Measurements from ENCODE around the gene GRB10. TPM values are rescaled to one million over a fixed set of nuclear protein-coding genes. Genes with fewer than 3 reads are reported as not detected.

GRB10 gene
- total RNA-seq, 1 donor from 2014 or later, result 33.9 TPM

GRCh38 chr7:50718876-50719275 lies 63.8 kb downstream of the GRB10 start:
- Histone ChIP-seq H3K27me3 (no peaks in the 10 kb centered on the region), H3F3A (ENCODE audit: low read depth) (no peaks in the 10 kb centered on the region), H3K27ac (no peak overlapping the region), H4K20me1 (ENCODE audit: low read depth) (peaks cover 11% of the 10 kb centered on the region), H3K79me2 (ENCODE audit: low read depth) (peaks cover 51% of the 10 kb centered on the region), H3K36me3 (no peaks in the 10 kb centered on the region), H3K4me2 (no peak overlapping the region), H3K4me3 (no peak overlapping the region), H3K4me1 (peaks cover 9% of the 10 kb centered on the region), H3K9ac (no peak overlapping the region), H2AFZ (replicated peaks) (no peak overlapping the region), H3K9me3 (ENCODE audit: low read depth) (no peaks in the 10 kb centered on the region)
- H3K27me3 Mint-ChIP-seq (ENCODE audit: insufficient read depth, low read depth), result peaks cover 2% of the 10 kb centered on the region
- peaks cover 19% of the 10 kb centered on the region for H3K36me3 Mint-ChIP-seq
- TF ChIP-seq EZH2phosphoT487 (IDR thresholded peaks at IDR 0.05) (no peak), CTCF (IDR thresholded peaks at IDR 0.05) (no peak), EZH2 (IDR thresholded peaks at IDR 0.05) (no peak)
- peaks cover 27% of the 10 kb centered on the region for H3K4me1 Mint-ChIP-seq
- H3K9me3 Mint-ChIP-seq, result peaks cover 8% of the 10 kb centered on the region
- no peak overlapping the region for H3K4me3 Mint-ChIP-seq
- H3K27ac Mint-ChIP-seq, result peak overlapping the region; percentile 18
- no peak for DNase-seq (ENCODE audit: low spot score)

GRCh38 chr7:50718311-50718710 lies 64.4 kb downstream of the GRB10 start:
- Mint-ChIP-seq H3K4me1 (peaks cover 30% of the 10 kb centered on the region), H3K27me3 (ENCODE audit: insufficient read depth, low read depth) (peaks cover 2% of the 10 kb centered on the region), H3K4me3 (no peak overlapping the region), H3K27ac (no peak overlapping the region), H3K36me3 (peaks cover 19% of the 10 kb centered on the region), H3K9me3 (peaks cover 10% of the 10 kb centered on the region)
- H3K4me2 ChIP-seq, result no peak overlapping the region
- H3K9me3 ChIP-seq (ENCODE audit: low read depth), result no peaks in the 10 kb centered on the region
- peaks cover 11% of the 10 kb centered on the region for H4K20me1 ChIP-seq (ENCODE audit: low read depth)
- H3K79me2 ChIP-seq (ENCODE audit: low read depth), result peaks cover 57% of the 10 kb centered on the region
- no peak for TF ChIP-seq EZH2 (IDR thresholded peaks at IDR 0.05)
- TF ChIP-seq CTCF (IDR thresholded peaks at IDR 0.05), result no peak
- no peak for TF ChIP-seq EZH2phosphoT487 (IDR thresholded peaks at IDR 0.05)
- H3K4me3 ChIP-seq, result no peak overlapping the region
- DNase-seq (ENCODE audit: low spot score), result no peak
- H3K36me3 ChIP-seq, result no peaks in the 10 kb centered on the region
- H2AFZ ChIP-seq (replicated peaks), result no peak overlapping the region
- H3K27me3 ChIP-seq, result no peaks in the 10 kb centered on the region
- H3F3A ChIP-seq (ENCODE audit: low read depth), result no peaks in the 10 kb centered on the region
- no peak overlapping the region for H3K27ac ChIP-seq
- H3K4me1 ChIP-seq, result peaks cover 9% of the 10 kb centered on the region
- H3K9ac ChIP-seq, result no peak overlapping the region

GRCh38 chr7:50717181-50717580 lies 65.5 kb downstream of the GRB10 start:
- Mint-ChIP-seq H3K27me3 (ENCODE audit: insufficient read depth, low read depth) (peaks cover 2% of the 10 kb centered on the region), H3K9me3 (peaks cover 10% of the 10 kb centered on the region), H3K27ac (no peak overlapping the region), H3K4me3 (no peak overlapping the region), H3K36me3 (peaks cover 14% of the 10 kb centered on the region), H3K4me1 (peaks cover 39% of the 10 kb centered on the region)
- no peak overlapping the region for H2AFZ ChIP-seq (replicated peaks)
- H3K27ac ChIP-seq, result no peak overlapping the region
- H3K4me2 ChIP-seq, result no peak overlapping the region
- H3K4me3 ChIP-seq, result no peak overlapping the region
- no peak for TF ChIP-seq EZH2phosphoT487 (IDR thresholded peaks at IDR 0.05)
- no peak for TF ChIP-seq CTCF (IDR thresholded peaks at IDR 0.05)
- TF ChIP-seq EZH2 (IDR thresholded peaks at IDR 0.05), result no peak
- peaks cover 16% of the 10 kb centered on the region for H3K4me1 ChIP-seq
- H3K9me3 ChIP-seq (ENCODE audit: low read depth), result no peaks in the 10 kb centered on the region
- no peaks in the 10 kb centered on the region for H3K27me3 ChIP-seq
- peaks cover 10% of the 10 kb centered on the region for H4K20me1 ChIP-seq (ENCODE audit: low read depth)
- no peak for DNase-seq (ENCODE audit: low spot score)
- H3K36me3 ChIP-seq, result no peaks in the 10 kb centered on the region
- peaks cover 62% of the 10 kb centered on the region for H3K79me2 ChIP-seq (ENCODE audit: low read depth)
- no peaks in the 10 kb centered on the region for H3F3A ChIP-seq (ENCODE audit: low read depth)
- no peak overlapping the region for H3K9ac ChIP-seq

Data from neural progenitor cell (in vitro differentiated cells).